Hematopoietic multipotent progenitor cell treated with erythropoietin and hydrocortisone succinate and interleukin-3 and kit ligand, for 6 days (in vitro differentiated cells): ENCODE results near the gene DDIAS.
A peak's percentile ranks its signal among the peaks of the same experiment; 100 is the strongest.
"Not testable (repeated sequence)": the region's sequence is repeated elsewhere in the genome, so short reads cannot be mapped to it uniquely, and the experiment has no call there.

ENCODE experiments used
- DNase-seq: peaks from one replicate; pipeline ENCODE4 v3.0.0-alpha.2; 2015

The DDIAS gene

DNA sequence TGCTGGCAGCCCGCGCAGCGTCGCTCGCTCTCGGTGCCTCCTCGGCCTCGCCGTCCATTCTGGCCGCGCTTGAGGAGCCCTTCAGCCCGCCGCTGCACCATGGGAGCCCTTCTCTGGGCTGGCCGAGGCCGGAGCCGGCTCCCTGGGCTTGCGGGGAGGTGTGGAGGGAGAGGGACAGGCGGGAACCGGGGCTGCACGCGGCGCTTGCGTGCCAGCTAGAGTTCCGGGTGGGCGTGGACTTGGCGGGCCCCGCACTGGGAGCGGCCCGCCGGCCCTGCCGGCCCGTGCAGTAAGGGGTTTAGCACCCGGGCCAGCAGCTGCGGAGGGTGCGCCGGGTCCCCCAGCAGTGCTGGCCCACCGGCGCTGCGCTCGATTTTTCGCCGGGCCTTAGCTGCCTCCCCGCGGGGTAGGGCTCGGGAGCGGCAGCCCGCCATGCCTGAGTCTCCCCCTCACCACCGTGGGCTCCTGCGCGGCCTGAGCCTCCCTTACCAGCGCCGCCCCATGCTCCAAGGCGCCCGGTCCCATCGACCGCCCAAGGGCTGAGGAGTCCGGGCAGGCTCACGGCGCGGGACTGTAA is 69.1 kb downstream of the DDIAS start:
- not testable (repeated sequence) for DNase-seq

DNA sequence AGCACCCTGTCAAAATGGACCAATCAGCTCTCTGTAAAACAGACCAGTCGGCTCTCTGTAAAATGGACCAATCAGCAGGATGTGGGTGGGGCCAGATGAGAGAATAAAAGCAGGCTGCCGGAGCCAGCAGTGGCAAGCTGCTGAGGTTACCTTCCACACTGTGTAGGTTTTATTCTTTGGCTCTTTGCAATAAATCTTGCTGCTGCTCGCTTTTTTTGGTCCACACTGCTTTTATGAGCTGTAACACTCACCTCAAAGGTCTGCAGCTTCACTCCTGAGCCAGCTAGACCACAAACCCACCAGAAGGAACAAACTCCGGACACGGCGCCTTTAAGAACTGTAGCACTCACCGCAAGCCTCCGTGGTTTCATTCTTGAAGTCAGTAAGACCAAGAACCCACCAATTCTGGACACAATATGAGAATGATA is 70.0 kb downstream of the DDIAS start:
- DNase-seq = peak; percentile 24

DNA sequence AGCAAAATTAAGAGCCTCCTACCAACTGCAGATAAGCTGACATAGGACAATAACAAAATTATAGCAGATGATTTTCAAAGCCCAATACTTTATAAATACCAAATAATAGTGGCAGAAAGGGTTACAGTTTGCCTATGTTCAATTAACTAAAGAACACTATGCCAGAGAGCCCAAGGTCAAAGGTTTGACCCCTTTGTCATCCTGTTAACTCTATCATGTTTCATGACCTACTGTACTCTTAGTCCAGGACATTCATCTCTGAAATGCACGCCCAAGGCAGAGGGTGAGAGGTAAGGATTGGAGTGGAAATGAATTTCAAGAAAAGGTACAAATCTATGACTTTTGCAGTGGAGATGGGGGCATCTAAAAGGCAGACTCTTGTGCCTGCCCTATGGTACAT is 70.6 kb downstream of the DDIAS start:
- no peak for DNase-seq

DNA sequence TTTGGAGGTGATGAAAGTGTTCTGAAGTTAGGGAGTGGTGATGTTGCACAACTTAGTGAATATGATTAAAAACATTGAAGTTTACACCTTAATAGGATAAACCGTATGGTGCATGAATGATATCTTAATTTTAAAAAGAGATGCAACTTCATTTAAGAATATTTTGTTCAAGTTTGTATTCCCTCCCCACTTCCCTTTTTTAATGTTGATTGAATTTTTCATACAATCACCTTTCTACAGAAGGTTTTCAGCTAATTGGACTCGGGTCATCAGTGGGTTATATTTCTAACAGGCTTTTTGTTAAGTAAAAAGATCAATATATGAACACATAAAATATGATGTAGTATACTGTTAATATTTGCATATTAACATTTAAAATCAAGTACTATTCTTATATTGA is 72.6 kb downstream of the DDIAS start:
- no peak for DNase-seq

DNA sequence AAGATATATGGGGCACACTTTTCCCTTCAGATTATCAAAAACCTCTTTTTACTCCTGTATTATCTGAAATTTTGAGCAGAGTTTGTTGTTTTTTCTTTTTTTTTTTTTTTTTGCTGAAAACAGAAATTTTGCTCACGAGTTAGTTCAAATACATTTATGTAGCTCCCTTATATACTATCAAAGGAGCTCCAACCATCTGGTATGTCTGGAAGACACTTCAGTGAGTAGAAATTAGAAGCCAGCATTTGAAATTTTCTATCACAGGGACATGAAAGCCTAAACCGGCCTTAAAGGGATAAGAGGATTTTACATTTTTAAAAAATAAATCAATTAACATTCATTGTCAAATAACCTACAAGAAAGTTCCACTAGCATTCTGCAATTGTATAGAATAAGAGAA is 73.3 kb downstream of the DDIAS start:
- DNase-seq = no peak

DNA sequence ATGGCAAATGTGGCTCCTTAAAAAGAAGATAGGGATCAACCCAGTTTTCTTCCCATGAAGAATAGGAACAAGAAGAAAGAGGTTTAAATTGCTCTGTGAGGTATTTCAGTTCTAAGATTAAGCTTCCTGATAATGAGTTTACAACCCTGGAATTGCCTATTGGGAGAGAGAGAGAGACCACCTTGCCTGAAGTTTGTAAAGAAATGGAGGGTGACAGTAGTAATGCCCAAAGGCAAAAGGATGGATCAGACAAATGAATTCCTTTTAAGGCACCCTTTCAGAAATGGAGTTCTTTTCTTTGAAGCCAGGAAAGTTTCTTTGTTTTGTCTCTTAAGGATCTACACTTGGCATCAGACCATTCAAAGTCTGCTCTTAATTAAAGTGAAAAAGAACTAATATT is 74.3 kb downstream of the DDIAS start:
- no peak for DNase-seq

DNA sequence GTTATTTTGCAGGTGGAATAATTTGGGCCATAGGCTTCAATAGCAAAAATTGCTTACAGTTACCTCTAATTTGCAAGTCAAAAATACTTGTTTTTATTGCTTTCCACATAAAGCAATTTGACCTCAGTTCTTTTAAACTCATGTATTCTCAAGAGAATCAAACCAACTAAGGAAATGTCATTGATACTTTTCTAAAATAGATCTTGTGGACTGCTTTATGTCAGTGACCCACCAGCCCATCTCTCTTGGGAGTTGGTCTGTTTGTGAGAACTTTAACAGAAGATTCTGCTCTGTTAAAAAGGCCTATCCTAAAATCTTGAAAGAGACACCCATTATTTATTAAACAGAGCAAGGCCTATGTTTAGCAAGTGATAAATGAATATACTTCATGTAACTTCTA is 75.2 kb downstream of the DDIAS start:
- DNase-seq = no peak

DNA sequence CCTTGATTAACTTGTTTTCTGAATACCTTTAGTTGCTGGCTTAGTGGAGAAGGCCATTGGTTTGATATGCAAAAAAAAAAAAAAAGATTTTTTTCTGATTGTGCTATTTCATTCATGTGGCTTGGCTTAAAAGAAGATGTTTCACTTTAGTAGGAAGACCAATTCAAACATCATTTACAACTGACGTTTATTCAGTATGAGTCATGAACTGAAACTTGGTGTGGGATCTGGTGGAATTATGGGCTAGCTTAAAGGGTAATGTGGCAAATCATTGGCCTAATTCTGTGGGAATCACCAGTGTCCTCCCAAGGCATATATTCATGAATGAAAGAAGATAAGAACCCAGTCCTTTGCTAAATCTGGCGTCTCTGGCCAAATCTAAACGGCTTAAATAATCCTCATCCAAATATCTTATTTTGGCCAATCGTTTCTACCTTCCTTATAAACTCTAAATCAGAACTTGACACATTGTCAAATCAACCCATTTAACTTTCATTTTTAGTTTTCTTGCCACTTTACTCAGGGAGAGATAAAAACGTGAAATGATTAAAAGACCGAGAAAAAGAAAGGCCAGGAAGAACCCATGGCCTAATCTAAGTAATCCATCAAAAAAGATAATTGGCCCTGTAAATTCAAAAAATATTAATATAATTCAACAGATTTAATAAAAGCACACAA is 77.0 kb downstream of the DDIAS start:
- no peak for DNase-seq

DNA sequence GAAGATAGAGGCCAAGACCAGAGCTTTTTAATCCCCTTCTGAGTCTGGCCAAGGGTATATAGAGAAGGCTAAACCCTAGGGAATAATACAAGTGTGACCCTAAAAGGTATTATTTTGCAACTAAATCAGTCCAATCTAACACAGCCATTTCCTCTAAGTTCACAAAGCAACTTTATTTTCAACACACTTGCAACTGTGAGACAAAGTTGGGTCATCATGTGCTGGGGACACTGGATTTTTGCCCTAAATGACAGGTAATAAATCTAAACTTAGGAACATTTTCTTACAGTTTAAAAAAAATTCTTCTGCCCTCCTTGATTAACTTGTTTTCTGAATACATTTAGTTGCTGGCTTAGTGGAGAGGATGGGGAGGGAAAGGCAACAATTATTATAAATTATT is 78.3 kb downstream of the DDIAS start:
- no peak for DNase-seq

DNA sequence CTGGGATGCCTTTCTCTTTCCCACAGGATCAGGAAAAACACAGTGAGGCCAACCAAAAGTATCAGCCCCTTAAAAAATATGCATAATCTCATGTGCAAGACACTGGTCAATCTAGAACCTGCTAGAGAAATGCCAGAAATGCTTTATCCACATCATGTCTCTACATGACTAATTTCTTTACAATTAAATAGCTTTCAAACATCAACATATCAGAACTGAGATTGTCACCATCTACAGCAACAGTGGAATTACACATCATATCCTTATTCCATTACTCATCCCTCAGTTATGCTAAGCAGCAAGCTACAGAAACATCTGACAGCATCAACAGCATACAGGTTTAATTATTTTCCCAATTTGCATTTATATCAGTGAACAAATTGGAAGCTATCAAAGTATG is 78.8 kb downstream of the DDIAS start:
- no peak for DNase-seq

DNA sequence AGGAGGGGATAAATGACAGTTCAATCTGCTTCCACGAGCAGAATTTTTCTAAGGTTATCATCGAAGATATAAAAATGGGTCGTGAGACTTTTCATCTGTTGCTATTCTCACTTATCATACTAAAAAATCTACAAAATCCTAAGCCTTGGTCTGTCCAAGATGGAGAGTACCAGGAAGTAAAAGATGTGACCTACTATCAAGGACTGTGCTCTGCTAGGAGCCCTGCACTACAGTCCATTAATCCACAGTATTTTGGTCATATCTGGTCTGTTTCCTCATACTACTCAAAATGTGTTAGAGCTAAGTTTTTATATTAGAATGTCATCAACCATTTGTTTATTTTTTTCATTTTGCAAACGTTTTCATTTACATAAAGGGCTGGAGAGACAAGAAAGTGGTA is 79.4 kb downstream of the DDIAS start:
- no peak for DNase-seq

DNA sequence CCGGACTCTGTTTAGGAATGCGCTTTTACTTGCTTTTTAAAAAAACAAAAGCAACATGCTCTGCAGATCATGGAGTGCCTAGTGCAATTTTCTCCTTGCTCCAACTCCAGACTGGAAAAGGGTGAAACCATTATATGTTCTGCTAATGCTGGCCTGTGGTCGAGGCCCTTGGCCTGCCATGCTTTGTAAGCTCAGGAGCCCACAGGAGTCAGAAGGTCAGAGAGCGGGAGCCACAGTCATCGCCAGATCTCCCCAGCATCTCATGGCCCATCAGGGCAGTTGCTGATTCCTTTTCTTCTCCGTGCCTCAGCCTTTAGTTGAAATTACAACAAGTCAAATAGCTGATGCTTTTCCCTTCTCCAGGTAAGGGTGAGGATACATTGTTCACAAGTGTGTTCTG is 80.3 kb downstream of the DDIAS start:
- DNase-seq = no peak
